ENCODE measurements around the gene GPR107.

The GPR107 gene

DNA sequence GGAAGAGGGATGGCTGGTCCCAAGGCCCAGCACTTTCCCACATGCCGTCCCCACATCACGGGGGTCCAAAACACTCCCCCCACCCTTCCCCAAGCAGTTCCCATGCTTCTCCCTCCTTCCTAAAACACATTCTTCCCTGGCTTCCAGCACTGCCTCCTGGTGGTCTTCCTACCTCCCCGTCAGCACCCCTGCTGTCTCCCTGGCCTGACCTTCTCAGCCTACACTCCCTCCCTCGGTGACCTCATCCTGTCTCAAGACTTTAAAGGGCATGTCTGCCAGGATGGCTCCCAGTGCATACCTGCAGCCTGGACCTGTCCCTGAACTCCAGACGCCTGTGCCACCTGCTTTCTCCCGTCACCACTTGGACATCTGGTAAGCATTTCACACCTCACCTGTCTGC is 114.2 kb downstream of the GPR107 start:
- peaks cover 72% of the 10 kb centered on the region for H3K27me3 ChIP-seq
- no peaks in the 10 kb centered on the region for H3K9me3 ChIP-seq
- no peaks in the 10 kb centered on the region for H3K4me1 ChIP-seq (ENCODE audit: control insufficient read depth in 1 of 2, insufficient read depth in 1 of 2, low read depth in 1 of 2, low read length in 1 of 2)
- TF ChIP-seq CTCF (IDR thresholded peaks at IDR 0.05), result no peak
- no peak overlapping the region for H3K27ac ChIP-seq
- no peaks in the 10 kb centered on the region for H3K36me3 ChIP-seq
- no peak overlapping the region for H3K4me3 ChIP-seq (ENCODE audit: low read depth in 1 of 2, low read length in 1 of 2)

- H3K27me3 ChIP-seq, result peaks cover 91% of the 10 kb centered on the region
- H3K27ac ChIP-seq, result no peak overlapping the region
- no peaks in the 10 kb centered on the region for H3K4me1 ChIP-seq (ENCODE audit: control insufficient read depth in 1 of 2, insufficient read depth in 1 of 2, low read depth in 1 of 2, low read length in 1 of 2)
- H3K9me3 ChIP-seq, result no peaks in the 10 kb centered on the region
- no peaks in the 10 kb centered on the region for H3K36me3 ChIP-seq
- no peak for TF ChIP-seq CTCF (IDR thresholded peaks at IDR 0.05)
- no peak overlapping the region for H3K4me3 ChIP-seq (ENCODE audit: low read depth in 1 of 2, low read length in 1 of 2)
These were observed 117.8 kb downstream of the GPR107 start for GRCh38 chr9:130171226-130172148.

DNA sequence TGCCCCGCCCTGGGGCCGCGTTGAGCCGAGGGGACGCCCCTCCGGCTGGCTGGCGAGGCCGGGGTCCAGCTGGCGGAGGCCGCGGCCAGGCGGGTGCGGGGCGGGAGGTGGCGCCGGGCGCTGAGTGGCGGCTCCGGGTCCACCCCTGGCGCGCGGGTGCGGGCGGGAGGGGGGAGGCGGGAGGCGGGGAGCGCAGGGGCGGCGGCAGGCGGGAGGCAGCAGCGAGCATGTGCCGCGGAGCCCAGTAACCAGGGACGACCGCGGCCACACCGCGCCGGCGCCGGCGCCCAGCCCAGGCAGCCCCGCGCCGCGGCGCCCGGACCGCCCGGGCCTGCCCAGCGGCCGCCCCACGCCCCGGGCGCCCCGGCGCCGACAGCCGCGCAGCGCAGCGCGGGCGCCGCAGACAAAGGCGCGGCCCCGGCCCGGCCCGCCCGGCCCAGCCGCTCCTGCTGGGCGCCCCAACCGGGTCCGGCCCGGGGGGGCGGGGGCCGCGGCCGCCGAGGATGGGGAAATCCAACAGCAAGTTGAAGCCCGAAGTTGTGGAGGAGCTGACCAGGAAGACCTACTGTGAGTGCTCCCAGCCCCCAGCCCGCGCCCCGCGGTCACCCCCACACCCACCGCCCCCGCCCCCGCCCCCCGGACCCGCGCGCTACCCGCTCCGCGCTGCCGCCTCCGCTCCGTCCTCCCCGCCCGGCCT is 118.6 kb downstream of the GPR107 start, which contains the start of gene NCS1:
TSS of gene NCS1 (plus strand) at position 244 of the 697 bp plus-strand sequence. CDS start at position 504, 260 bp downstream.
- Histone ChIP-seq H3K9me3 (no peaks in the 10 kb centered on the region), H3K4me1 (ENCODE audit: control insufficient read depth in 1 of 2, insufficient read depth in 1 of 2, low read depth in 1 of 2, low read length in 1 of 2) (no peaks in the 10 kb centered on the region), H3K4me3 (ENCODE audit: low read depth in 1 of 2, low read length in 1 of 2) (no peak within 1 kb of the TSS), H3K27me3 (peaks cover 84% of the 10 kb centered on the region), H3K36me3 (no peaks in the 10 kb centered on the region), H3K27ac (no peak within 1 kb of the TSS)
- TF ChIP-seq CTCF (IDR thresholded peaks at IDR 0.05), result no peak

DNA sequence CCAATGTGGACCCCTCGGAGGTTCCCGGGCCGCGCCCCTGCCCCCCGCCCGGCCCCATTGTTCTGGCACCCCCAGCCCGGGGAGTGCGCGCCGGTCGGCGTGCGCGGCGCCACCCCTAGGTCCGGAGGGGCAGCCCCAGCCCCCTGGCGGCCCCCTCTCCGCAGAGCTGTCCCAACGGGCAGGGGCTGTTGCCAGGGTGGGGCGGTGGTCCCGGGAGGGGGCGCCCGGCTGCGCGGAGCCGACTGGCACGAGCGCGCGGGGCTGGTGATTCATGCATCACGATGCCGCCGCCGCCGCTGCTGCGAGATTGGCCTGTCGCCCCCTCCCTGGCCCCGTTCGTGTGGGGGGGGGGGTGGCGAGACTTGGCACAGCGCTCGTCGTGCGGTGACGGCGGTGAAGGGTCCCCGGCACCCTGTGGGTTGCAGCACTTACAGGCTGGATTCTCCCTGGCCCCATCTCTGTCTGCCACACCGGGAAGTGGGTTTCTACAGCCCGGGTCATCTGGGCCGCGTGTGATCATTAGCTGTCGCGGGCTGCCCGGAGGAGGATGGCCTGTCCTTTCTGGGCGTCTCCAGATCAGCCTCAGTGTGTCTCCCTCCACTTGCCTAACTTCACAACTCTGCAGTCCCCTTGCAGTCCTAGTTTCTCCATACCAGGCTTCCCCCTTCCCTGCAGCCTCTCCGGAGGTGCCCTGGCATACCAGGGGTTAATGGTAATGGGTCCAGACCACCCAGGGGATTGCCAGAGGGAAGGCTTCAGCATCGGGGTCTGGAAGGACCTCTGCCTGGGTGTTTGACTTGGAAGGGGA is 119.4 kb downstream of the GPR107 start:
- Histone ChIP-seq H3K4me3 (ENCODE audit: low read depth in 1 of 2, low read length in 1 of 2) (no peak overlapping the region), H3K9me3 (no peaks in the 10 kb centered on the region), H3K27me3 (peaks cover 78% of the 10 kb centered on the region), H3K27ac (no peak overlapping the region), H3K36me3 (no peaks in the 10 kb centered on the region), H3K4me1 (ENCODE audit: control insufficient read depth in 1 of 2, insufficient read depth in 1 of 2, low read depth in 1 of 2, low read length in 1 of 2) (no peaks in the 10 kb centered on the region)
- no peak for TF ChIP-seq CTCF (IDR thresholded peaks at IDR 0.05)

- H3K4me3 ChIP-seq (ENCODE audit: low read depth in 1 of 2, low read length in 1 of 2), result no peak overlapping the region
- no peaks in the 10 kb centered on the region for H3K4me1 ChIP-seq (ENCODE audit: control insufficient read depth in 1 of 2, insufficient read depth in 1 of 2, low read depth in 1 of 2, low read length in 1 of 2)
- no peaks in the 10 kb centered on the region for H3K9me3 ChIP-seq
- H3K27ac ChIP-seq, result no peak overlapping the region
- no peak for TF ChIP-seq CTCF (IDR thresholded peaks at IDR 0.05)
- H3K36me3 ChIP-seq, result no peaks in the 10 kb centered on the region
- H3K27me3 ChIP-seq, result peaks cover 77% of the 10 kb centered on the region
These were observed 119.9 kb downstream of the GPR107 start for GRCh38 chr9:130173666-130173983.

All from neutrophil (primary cell).